ENCODE results near the gene DMWD. TPM values are rescaled to one million over a fixed set of nuclear protein-coding genes. Genes with fewer than 3 reads are reported as not detected.

Gene DMWD
- total RNA-seq, 1 experiment from 2014 or later, result 57.5 TPM

DNA sequence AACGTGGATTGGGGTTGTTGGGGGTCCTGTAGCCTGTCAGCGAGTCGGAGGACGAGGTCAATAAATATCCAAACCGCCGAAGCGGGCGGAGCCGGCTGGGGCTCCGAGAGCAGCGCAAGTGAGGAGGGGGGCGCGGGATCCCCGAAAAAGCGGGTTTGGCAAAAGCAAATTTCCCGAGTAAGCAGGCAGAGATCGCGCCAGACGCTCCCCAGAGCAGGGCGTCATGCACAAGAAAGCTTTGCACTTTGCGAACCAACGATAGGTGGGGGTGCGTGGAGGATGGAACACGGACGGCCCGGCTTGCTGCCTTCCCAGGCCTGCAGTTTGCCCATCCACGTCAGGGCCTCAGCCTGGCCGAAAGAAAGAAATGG lies 22.8 kb downstream of the DMWD start:
- no TSS peak for BruUV-seq (replicated peaks)
- H3K36me3 Mint-ChIP-seq (ENCODE audit: insufficient read depth, unreplicated experiment), result peaks cover 37% of the 10 kb centered on the region
- peak overlapping the region; percentile 84 for H3K4me3 Mint-ChIP-seq (ENCODE audit: unreplicated experiment)
- no peaks in the 10 kb centered on the region for H3K27me3 Mint-ChIP-seq (ENCODE audit: insufficient read depth, unreplicated experiment)
- peak overlapping the region; percentile 82 for H3K27ac Mint-ChIP-seq (ENCODE audit: low read depth, unreplicated experiment)
- intact Hi-C loops (cut with micrococcal nuclease), result loop anchor here (1.0 to 2.0 kb wide), 4 partner anchors 9 to 113 kb away; partner anchors contain the start of gene QPCTL
- TF ChIP-seq, protein P1, sequence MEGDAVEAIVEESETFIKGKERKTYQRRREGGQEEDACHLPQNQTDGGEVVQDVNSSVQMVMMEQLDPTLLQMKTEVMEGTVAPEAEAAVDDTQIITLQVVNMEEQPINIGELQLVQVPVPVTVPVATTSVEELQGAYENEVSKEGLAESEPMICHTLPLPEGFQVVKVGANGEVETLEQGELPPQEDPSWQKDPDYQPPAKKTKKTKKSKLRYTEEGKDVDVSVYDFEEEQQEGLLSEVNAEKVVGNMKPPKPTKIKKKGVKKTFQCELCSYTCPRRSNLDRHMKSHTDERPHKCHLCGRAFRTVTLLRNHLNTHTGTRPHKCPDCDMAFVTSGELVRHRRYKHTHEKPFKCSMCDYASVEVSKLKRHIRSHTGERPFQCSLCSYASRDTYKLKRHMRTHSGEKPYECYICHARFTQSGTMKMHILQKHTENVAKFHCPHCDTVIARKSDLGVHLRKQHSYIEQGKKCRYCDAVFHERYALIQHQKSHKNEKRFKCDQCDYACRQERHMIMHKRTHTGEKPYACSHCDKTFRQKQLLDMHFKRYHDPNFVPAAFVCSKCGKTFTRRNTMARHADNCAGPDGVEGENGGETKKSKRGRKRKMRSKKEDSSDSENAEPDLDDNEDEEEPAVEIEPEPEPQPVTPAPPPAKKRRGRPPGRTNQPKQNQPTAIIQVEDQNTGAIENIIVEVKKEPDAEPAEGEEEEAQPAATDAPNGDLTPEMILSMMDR (IDR thresholded peaks at IDR 0.05; ENCODE audit: unreplicated experiment), result no peak
- peaks cover 12% of the 10 kb centered on the region for H3K4me1 Mint-ChIP-seq (ENCODE audit: insufficient read depth, unreplicated experiment)
- peak; percentile 56 for DNase-seq (ENCODE audit: unreplicated experiment)
- H3K9me3 Mint-ChIP-seq (ENCODE audit: unreplicated experiment), result no peaks in the 10 kb centered on the region
- ChIA-PET POLR2A (interaction anchor here (0.6 to 5.9 kb wide), 34 partner anchors 11 to 942 kb away, joined by 3 to 152 read pairs (median 6); partner anchors contain the start of genes CCDC61, DMPK, DMWD and FBXO46), CTCF (interaction anchor here (0.6 to 2.3 kb wide), 16 partner anchors 12 to 872 kb away, joined by 3 to 20 read pairs (median 4); partner anchors contain the start of genes DMPK, DMWD and FBXO46)

- POLR2A ChIA-PET, result interaction anchor here (0.6 to 5.9 kb wide), 40 partner anchors 9 to 1986 kb away, joined by 3 to 152 read pairs (median 5); partner anchors contain the start of genes CCDC61, DMPK, DMWD and FBXO46
- CTCF ChIA-PET, result interaction anchor here (0.6 to 2.3 kb wide), 20 partner anchors 13 to 179 kb away, joined by 3 to 20 read pairs (median 4); partner anchors contain the start of genes DMPK, DMWD, FBXO46 and QPCTL
- TF ChIP-seq, protein P1 (IDR thresholded peaks at IDR 0.05; ENCODE audit: unreplicated experiment), result no peak
- Mint-ChIP-seq H3K9me3 (ENCODE audit: unreplicated experiment) (no peaks in the 10 kb centered on the region), H3K36me3 (ENCODE audit: insufficient read depth, unreplicated experiment) (peaks cover 39% of the 10 kb centered on the region), H3K27me3 (ENCODE audit: insufficient read depth, unreplicated experiment) (no peaks in the 10 kb centered on the region), H3K4me3 (ENCODE audit: unreplicated experiment) (peak within 1 kb of the TSS; percentile 84), H3K27ac (ENCODE audit: low read depth, unreplicated experiment) (peak within 1 kb of the TSS; percentile 82), H3K4me1 (ENCODE audit: insufficient read depth, unreplicated experiment) (peaks cover 12% of the 10 kb centered on the region)
- peak; percentile 99 for DNase-seq (ENCODE audit: unreplicated experiment)
- intact Hi-C loops (cut with micrococcal nuclease), result loop anchor here (1.0 kb wide), 1 partner anchor 77 kb away; the partner anchor contains the start of gene QPCTL
- BruUV-seq (replicated peaks), result TSS peak; percentile 46
Measured at GRCh38 chr19:45768984-45769782, 23.5 kb downstream of the DMWD start, which contains the start of gene SIX5. Gene SIX5, minus strand, starts transcription at chr19:45769252. Its CDS starts 408 bp downstream, at chr19:45768844.

GRCh38 chr19:45768655-45768983 lies 24.0 kb downstream of the DMWD start:
- no TSS peak for BruUV-seq (replicated peaks)
- no peaks in the 10 kb centered on the region for H3K9me3 Mint-ChIP-seq (ENCODE audit: unreplicated experiment)

More at GRCh38 chr19:45768655-45768983, 24.0 kb downstream of the DMWD start:
- POLR2A ChIA-PET, result interaction anchor here (0.6 to 5.9 kb wide), 21 partner anchors 9 to 1415 kb away, joined by 3 to 152 read pairs (median 8); partner anchors contain the start of genes DMPK, DMWD, FBXO46 and IRF2BP1
- intact Hi-C loops (cut with micrococcal nuclease), result no loop called here
- Mint-ChIP-seq H3K27ac (ENCODE audit: low read depth, unreplicated experiment) (peak overlapping the region; percentile 82), H3K4me3 (ENCODE audit: unreplicated experiment) (peak overlapping the region; percentile 84), H3K27me3 (ENCODE audit: insufficient read depth, unreplicated experiment) (no peaks in the 10 kb centered on the region), H3K4me1 (ENCODE audit: insufficient read depth, unreplicated experiment) (peaks cover 12% of the 10 kb centered on the region), H3K36me3 (ENCODE audit: insufficient read depth, unreplicated experiment) (peaks cover 43% of the 10 kb centered on the region)
- CTCF ChIA-PET, result interaction anchor here (0.6 to 2.3 kb wide), 9 partner anchors 14 to 76 kb away, joined by 3 to 20 read pairs (median 5); partner anchors contain the start of genes DMPK, FBXO46 and QPCTL
- DNase-seq (ENCODE audit: unreplicated experiment), result peak; percentile 72
- TF ChIP-seq, protein P1 (IDR thresholded peaks at IDR 0.05; ENCODE audit: unreplicated experiment), result no peak
